Thyroid gland (tissue), 4 donors: ENCODE results near the gene LAMP2.

Experiments used
- CTCF ChIP-seq, 6 experiments: fragments of 200-600 bp in 3 of 6; fragments of 450-650 bp in 3 of 6; sonication (generic) in 3 of 6; IDR thresholded peaks; one replicate each; pipeline ENCODE4 v1.5.1; 2016 to 2019; ENCODE audit warnings: antibody characterized with exemption in 6 of 6, mild to moderate bottlenecking in 2 of 6, inconsistent platforms in 1 of 6, moderate library complexity in 1 of 6
- POLR2A ChIP-seq, 2 donors: fragments of 450-650 bp; IDR thresholded peaks; one replicate each; pipeline ENCODE4 v1.6.1; 2017; ENCODE audit warnings: antibody characterized with exemption in 2 of 2, mild to moderate bottlenecking in 2 of 2, moderate library complexity in 1 of 2

GRCh38 chrX:120468479-120468824 is 644 bp downstream of the LAMP2 start:
- TF ChIP-seq CTCF (IDR thresholded peaks at IDR 0.05) = no peak
- no peak for TF ChIP-seq POLR2A (IDR thresholded peaks at IDR 0.05)
